Stimulated activated CD4-positive, alpha-beta T cell treated with anti-CD3 and anti-CD28 coated beads, Interleukin-12 subunit alpha, Interleukin-12 subunit beta, amount 100 ng/mL, for 24 hours (primary cell): ENCODE data around the gene DUS1L.

ENCODE experiments used
- DNase-seq, 2 experiments: peaks; one replicate each; pipeline ENCODE4 v3.0.0-alpha.2; 2020; ENCODE audit warnings: low read depth in 2 of 2

Gene DUS1L

GRCh38 chr17:82065638-82066303 lies at the start of gene DUS1L:
Gene DUS1L, minus strand, starts transcription at chr17:82065804. Its CDS starts 745 bp downstream, at chr17:82065059.
- DNase-seq = peak; percentile 51 to 57

GRCh38 chr17:82114872-82115271 lies 49.3 kb upstream of the DUS1L start:
- DNase-seq = no peak

GRCh38 chr17:82114447-82114846 lies 48.8 kb upstream of the DUS1L start:
- DNase-seq = no peak

- DNase-seq = no peak
Observed at GRCh38 chr17:82113941-82114340, 48.3 kb upstream of the DUS1L start.

- DNase-seq = no peak
Observed at GRCh38 chr17:82113422-82113821, 47.8 kb upstream of the DUS1L start.

GRCh38 chr17:82112914-82113311 lies 47.3 kb upstream of the DUS1L start:
- no peak for DNase-seq

- DNase-seq = no peak
Observed at GRCh38 chr17:82112181-82112913, 46.7 kb upstream of the DUS1L start.

- no peak for DNase-seq
Observed at GRCh38 chr17:82110298-82110697, 44.7 kb upstream of the DUS1L start.

- no peak for DNase-seq
Observed at GRCh38 chr17:82108961-82109475, 43.4 kb upstream of the DUS1L start.

GRCh38 chr17:82108496-82108945 lies 42.9 kb upstream of the DUS1L start:
- no peak for DNase-seq

- DNase-seq = no peak
Observed at GRCh38 chr17:82108038-82108437, 42.4 kb upstream of the DUS1L start.

GRCh38 chr17:82107341-82107860 lies 41.8 kb upstream of the DUS1L start:
- DNase-seq = no peak

GRCh38 chr17:82106688-82107305 lies 41.2 kb upstream of the DUS1L start:
- no peak for DNase-seq

GRCh38 chr17:82105882-82106687 lies 40.5 kb upstream of the DUS1L start:
- DNase-seq = peak; percentile 48 to 66

GRCh38 chr17:82105417-82105881 lies 39.8 kb upstream of the DUS1L start:
- DNase-seq = no peak

GRCh38 chr17:82104797-82105416 lies 39.3 kb upstream of the DUS1L start:
- DNase-seq = no peak

GRCh38 chr17:82103553-82104451 lies 38.2 kb upstream of the DUS1L start:
- no peak for DNase-seq

- no peak for DNase-seq
Observed at GRCh38 chr17:82101767-82102679, 36.4 kb upstream of the DUS1L start.

GRCh38 chr17:82101301-82101715 lies 35.7 kb upstream of the DUS1L start:
- DNase-seq = no peak
